Muscle of leg (tissue), 11 donors: ENCODE measurements around the gene SEPTIN2. TPM values are rescaled to one million over a fixed set of nuclear protein-coding genes. Genes with fewer than 3 reads are reported as not detected.
A peak's percentile ranks its signal among the peaks of the same experiment; 100 is the strongest.
"Not testable (repeated sequence)": the region's sequence is repeated elsewhere in the genome, so short reads cannot be mapped to it uniquely, and the experiment has no call there.

Experiments used
- DNase-seq: peaks from one replicate; pipeline ENCODE4 v3.0.0; 2013
- H3K27ac ChIP-seq: one replicate; pipeline ENCODE4 v1.5.1; 2013; ENCODE audit warnings: mild to moderate bottlenecking, low read length, control low read depth
- H3K27me3 ChIP-seq: one replicate; pipeline ENCODE4 v1.6.1; 2013; ENCODE audit warnings: low read length; ENCODE audit not compliant: control insufficient read depth, insufficient read depth
- H3K36me3 ChIP-seq: one replicate; pipeline ENCODE4 v1.6.1; 2013; ENCODE audit warnings: low read length; ENCODE audit not compliant: control insufficient read depth, insufficient read depth
- H3K4me1 ChIP-seq: one replicate; pipeline ENCODE4 v1.6.1; 2013; ENCODE audit warnings: low read length; ENCODE audit not compliant: control insufficient read depth, insufficient read depth
- H3K4me3 ChIP-seq: one replicate; pipeline ENCODE4 v1.5.1; 2013; ENCODE audit warnings: low read length, control low read depth
- H3K9me3 ChIP-seq: replicated peaks from 2 replicates; pipeline ENCODE4 v1.6.1; 2013; ENCODE audit warnings: low read depth, low read length; ENCODE audit not compliant: control insufficient read depth
- WGBS: methylation state at CpG from one replicate; pipeline ENCODE4 v1.1.5; 2013; ENCODE audit warnings: missing lambda C conversion rate; ENCODE audit not compliant: insufficient coverage; 5-methylcytosine and 5-hydroxymethylcytosine counted together
- polyA plus RNA-seq, 8 donors: library from polyadenylated mRNA; unstranded; fragments of 120-200 nt; gene quantifications; one replicate each; pipeline versions ENCODE4 v1.2.1 to v1.2.3, GENCODE V29; 2013; ENCODE audit warnings: inconsistent platforms in 1 of 8, low replicate concordance in 1 of 8; ENCODE audit not compliant: insufficient read length in 8 of 8, insufficient read depth in 1 of 8
- total RNA-seq: library from RNA; stranded (reverse); fragments of 120-200 nt; gene quantifications from one replicate; pipeline ENCODE4 v1.2.4, GENCODE V29; 2013

The SEPTIN2 gene
- total and polyA plus RNA-seq, 9 donors: 248 to 446 (median 275) TPM

GRCh38 chr2:241357531-241357930 is 41.8 kb downstream of the SEPTIN2 start:
- Histone ChIP-seq H3K4me1 (peaks cover 12% of the 10 kb centered on the region), H3K36me3 (peaks cover 14% of the 10 kb centered on the region), H3K27me3 (no peaks in the 10 kb centered on the region), H3K27ac (no peak overlapping the region), H3K9me3 (no peaks in the 10 kb centered on the region), H3K4me3 (no peak overlapping the region)
- DNase-seq: no peak
- no CpG with 5 or more reads among the region's 3 CpGs for WGBS

DNA sequence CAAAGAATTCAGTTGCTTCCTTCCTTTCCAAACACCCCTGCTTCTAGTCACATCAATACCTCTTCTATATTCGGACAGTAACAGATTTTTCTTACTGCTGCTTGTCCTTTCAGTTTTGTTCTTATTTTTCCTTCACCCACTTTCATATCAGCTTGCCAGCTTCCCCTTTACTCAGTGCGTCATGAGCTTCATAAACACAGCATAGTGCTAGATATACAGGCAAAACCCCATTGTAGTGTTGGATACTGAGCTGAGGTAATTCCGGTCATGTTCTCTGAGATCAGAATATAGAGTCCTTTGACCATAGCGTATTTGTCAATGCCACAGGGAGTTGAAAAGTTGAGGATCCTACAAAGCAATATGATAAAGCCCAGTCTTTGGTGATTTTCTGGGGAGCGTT is 42.7 kb downstream of the SEPTIN2 start:
- no peak overlapping the region for H3K4me3 ChIP-seq
- WGBS: 96% methylated on average over 4 of the region's 5 CpGs
- no peaks in the 10 kb centered on the region for H3K27me3 ChIP-seq
- H3K27ac ChIP-seq: no peak overlapping the region
- DNase-seq: peak; percentile 51
- peaks cover 20% of the 10 kb centered on the region for H3K4me1 ChIP-seq
- no peaks in the 10 kb centered on the region for H3K9me3 ChIP-seq
- peaks cover 8% of the 10 kb centered on the region for H3K36me3 ChIP-seq

DNA sequence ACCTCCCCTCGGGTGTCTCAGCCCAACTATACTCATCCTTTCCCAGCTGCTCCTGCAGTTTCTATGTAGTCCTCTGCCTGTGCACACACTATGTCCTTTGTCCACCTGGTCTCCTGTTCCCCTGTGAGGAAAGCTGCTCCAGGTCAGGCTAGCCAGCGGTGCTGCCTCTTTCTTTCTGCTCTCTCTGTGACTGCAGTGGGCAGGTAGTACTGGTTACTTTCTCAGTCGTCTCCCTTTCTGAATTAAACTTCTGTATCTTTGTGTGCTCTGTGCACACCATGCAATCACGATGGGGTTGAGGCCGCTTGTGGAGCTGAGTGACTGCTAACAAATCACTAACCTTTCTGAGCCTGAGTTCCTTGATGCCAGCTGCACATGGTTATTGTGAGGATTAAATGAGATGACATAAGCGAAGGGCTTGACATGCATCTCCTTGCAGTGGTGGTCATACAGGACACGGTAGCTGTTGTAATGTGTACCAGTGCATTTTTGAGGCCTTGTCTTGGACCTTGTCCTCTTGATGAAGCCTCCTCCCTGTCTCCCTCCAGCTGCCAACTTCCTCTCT is 43.8 kb downstream of the SEPTIN2 start:
- no peaks in the 10 kb centered on the region for H3K27me3 ChIP-seq
- WGBS: 71% methylated on average over 4 of the region's 7 CpGs
- no peak overlapping the region for H3K4me3 ChIP-seq
- H3K9me3 ChIP-seq: peaks cover 4% of the 10 kb centered on the region
- peaks cover 10% of the 10 kb centered on the region for H3K36me3 ChIP-seq
- no peak for DNase-seq
- no peak overlapping the region for H3K27ac ChIP-seq
- H3K4me1 ChIP-seq: peaks cover 25% of the 10 kb centered on the region

GRCh38 chr2:241363426-241363825 is 47.7 kb downstream of the SEPTIN2 start:
- WGBS: 88% methylated on average over 6 of the region's 7 CpGs
- Histone ChIP-seq H3K36me3 (peaks cover 3% of the 10 kb centered on the region), H3K4me3 (no peak overlapping the region), H3K27me3 (no peaks in the 10 kb centered on the region), H3K27ac (no peak overlapping the region), H3K4me1 (peaks cover 18% of the 10 kb centered on the region), H3K9me3 (peaks cover 4% of the 10 kb centered on the region)
- no peak for DNase-seq

DNA sequence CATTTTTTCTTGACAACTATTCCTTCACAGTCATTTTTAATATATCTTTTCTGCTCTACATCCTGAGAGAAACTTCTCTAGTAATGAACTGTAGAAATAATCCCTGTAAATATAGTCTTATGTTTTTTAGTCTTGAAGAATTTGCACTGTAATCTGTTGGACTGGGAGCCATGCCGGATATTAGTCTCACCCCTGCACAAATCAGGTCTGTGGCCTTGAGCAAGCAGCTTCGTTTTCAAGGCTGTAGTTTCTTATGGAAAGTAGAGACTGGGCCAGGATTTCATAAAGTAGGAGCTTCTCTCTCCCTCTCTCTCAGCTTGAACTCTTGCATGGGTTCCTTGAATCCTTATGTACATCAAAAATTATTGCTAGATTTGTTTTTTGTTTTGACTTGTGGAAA is 49.1 kb downstream of the SEPTIN2 start:
- peak; percentile 26 for DNase-seq
- Histone ChIP-seq H3K9me3 (peaks cover 4% of the 10 kb centered on the region), H3K4me1 (peaks cover 18% of the 10 kb centered on the region), H3K36me3 (peaks cover 3% of the 10 kb centered on the region), H3K27me3 (no peaks in the 10 kb centered on the region), H3K27ac (no peak overlapping the region), H3K4me3 (no peak overlapping the region)
- 100% methylated on average over 1 of the region's 2 CpGs for WGBS

- DNase-seq: no peak
Measured at GRCh38 chr2:241366678-241367077, 51.0 kb downstream of the SEPTIN2 start.

DNA sequence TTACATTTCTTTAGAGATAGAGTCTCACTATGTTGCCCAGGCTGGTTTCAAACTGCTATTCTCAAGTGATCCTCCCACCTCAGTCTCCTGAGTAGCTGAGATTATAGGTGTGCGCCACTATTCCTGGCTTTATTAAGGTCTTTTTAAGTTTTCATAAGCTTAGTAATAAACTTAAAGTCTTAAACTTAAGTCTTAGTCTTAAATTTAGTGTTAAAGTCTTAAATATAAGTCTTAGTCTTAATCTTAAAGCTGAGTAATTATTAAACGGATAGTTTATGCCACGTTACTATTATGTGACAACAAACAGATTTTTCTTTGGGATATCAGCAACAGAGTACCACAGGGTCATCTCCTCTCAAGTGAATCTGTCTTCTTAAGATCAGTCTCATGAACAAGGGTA is 52.9 kb downstream of the SEPTIN2 start:
- Histone ChIP-seq H3K27me3 (no peaks in the 10 kb centered on the region), H3K4me3 (no peak overlapping the region), H3K4me1 (peaks cover 16% of the 10 kb centered on the region), H3K36me3 (peaks cover 7% of the 10 kb centered on the region), H3K9me3 (peaks cover 4% of the 10 kb centered on the region), H3K27ac (no peak overlapping the region)
- no CpG with 5 or more reads among the region's 3 CpGs for WGBS
- DNase-seq: no peak

More at GRCh38 chr2:241366678-241367077, 51.0 kb downstream of the SEPTIN2 start:
- Histone ChIP-seq H3K4me3 (no peak overlapping the region), H3K36me3 (peaks cover 3% of the 10 kb centered on the region), H3K27ac (no peak overlapping the region), H3K9me3 (peaks cover 4% of the 10 kb centered on the region), H3K27me3 (no peaks in the 10 kb centered on the region), H3K4me1 (peaks cover 18% of the 10 kb centered on the region)
- 100% methylated on average over 1 of the region's 2 CpGs for WGBS

GRCh38 chr2:241372361-241372992 is 56.8 kb downstream of the SEPTIN2 start:
- peak; percentile 27 for DNase-seq
- peaks cover 15% of the 10 kb centered on the region for H3K36me3 ChIP-seq
- peaks cover 7% of the 10 kb centered on the region for H3K4me1 ChIP-seq
- H3K4me3 ChIP-seq: no peak overlapping the region
- no peaks in the 10 kb centered on the region for H3K27me3 ChIP-seq
- H3K27ac ChIP-seq: no peak overlapping the region
- 55% methylated on average over 4 of the region's 11 CpGs for WGBS
- H3K9me3 ChIP-seq: no peaks in the 10 kb centered on the region

- Histone ChIP-seq H3K36me3 (peaks cover 15% of the 10 kb centered on the region), H3K4me3 (no peak overlapping the region), H3K9me3 (no peaks in the 10 kb centered on the region), H3K27me3 (no peaks in the 10 kb centered on the region), H3K27ac (no peak overlapping the region), H3K4me1 (peaks cover 7% of the 10 kb centered on the region)
- no peak for DNase-seq
- 100% methylated on average over 1 of the region's 3 CpGs for WGBS
Measured at GRCh38 chr2:241373446-241373845, 57.7 kb downstream of the SEPTIN2 start.

- H3K4me3 ChIP-seq, H3K4me1 ChIP-seq, DNase-seq, H3K27ac ChIP-seq, H3K27me3 ChIP-seq, H3K9me3 ChIP-seq: not testable (repeated sequence)
- peaks cover 15% of the 10 kb centered on the region for H3K36me3 ChIP-seq
- WGBS: 80% methylated on average over 1 of the region's 6 CpGs
Measured at GRCh38 chr2:241373906-241374305, 58.2 kb downstream of the SEPTIN2 start.
